GM18907 (cell line): Measurements from ENCODE around the gene ARMH2.
A peak's percentile ranks its signal among the peaks of the same experiment; 100 is the strongest.

Source experiments
- ATAC-seq: cut with Tn5 transposase; IDR thresholded peaks from one replicate; pipeline ENCODE4 v1.9.1; 2021; ENCODE audit warnings: mild to moderate bottlenecking, moderate library complexity; ENCODE audit not compliant: unreplicated experiment

The ARMH2 gene

DNA sequence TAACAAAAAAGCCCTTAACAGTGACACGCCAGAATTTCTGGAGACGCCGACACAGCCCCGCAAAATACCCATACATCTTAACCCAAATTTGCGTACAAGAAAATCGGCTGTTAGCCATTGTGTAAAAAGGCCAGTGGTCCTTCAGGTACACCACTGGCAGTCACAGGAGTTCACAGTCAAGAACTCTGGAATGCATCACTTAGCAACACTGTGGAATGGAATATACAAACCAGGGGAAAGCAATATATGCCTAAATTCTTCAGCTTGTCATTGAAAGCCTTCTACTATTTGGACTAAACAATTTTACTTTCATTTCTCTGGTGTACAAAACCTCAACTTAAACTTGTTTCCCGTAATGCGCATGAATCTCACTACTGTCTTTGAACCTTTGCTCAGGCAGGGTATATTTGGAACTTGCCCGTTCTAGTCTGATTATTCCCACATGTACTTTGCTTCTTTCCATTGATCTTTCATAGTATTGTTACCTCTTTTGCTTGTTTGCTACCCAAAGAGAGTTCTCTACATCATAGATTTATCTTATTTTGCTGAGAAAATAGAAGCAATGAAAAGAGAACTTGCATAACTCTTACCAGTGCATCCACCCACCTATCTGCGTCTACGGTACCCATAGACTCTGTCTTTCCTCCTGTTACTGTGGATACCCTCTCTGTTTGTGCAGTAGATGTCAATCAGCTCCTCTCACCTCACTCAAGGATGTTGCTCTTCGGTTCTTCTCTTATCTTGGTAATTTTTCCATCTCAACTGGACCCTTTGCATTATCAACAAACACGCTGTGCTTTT is at the start of gene ARMH2:
TSS of gene ARMH2 (minus strand) at position 178 of the 801 bp plus-strand sequence. CDS start at position 118, 60 bp downstream.
- ATAC-seq, result no peak

DNA sequence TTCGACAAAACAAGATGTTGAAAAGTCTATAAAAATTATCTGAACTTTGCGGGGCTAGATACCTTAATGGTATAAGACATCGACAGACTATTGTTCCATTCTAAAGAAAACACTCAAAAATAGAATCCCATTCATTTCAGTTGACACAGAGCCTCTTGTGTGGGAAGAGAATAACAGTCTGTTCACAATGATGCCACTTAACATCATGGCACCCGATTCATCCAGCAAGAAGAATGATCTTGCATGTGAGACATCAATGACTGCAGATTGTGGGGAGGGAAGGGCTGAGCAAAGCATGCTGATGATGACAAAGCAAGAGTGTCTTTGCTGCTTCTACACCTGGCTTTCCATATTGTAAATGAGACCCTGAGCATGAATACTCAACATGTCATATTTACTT is 49.7 kb upstream of the ARMH2 start:
- no peak for ATAC-seq

DNA sequence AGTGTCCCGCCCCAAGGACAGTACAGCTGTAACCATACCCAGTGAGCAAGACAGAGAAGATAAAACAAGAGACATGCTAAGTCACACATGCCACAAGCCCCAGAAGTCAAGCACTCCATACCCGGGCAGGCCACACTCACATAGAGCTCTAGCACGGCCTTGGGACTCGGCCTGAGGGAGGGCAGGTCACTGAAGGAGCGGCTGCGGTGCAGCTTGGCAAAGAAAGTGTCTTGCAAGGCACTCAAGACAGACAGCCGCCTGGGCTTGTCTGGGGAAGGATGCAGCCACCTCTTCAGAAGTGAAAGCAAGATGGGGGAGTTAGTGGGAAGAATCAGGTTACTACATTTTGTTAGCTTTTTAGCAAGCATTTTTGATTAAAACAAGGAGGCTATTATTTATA is 48.7 kb upstream of the ARMH2 start:
- no peak for ATAC-seq

- no peak for ATAC-seq
These were observed 46.9 kb upstream of the ARMH2 start for GRCh38 chr6:24845578-24845977.

DNA sequence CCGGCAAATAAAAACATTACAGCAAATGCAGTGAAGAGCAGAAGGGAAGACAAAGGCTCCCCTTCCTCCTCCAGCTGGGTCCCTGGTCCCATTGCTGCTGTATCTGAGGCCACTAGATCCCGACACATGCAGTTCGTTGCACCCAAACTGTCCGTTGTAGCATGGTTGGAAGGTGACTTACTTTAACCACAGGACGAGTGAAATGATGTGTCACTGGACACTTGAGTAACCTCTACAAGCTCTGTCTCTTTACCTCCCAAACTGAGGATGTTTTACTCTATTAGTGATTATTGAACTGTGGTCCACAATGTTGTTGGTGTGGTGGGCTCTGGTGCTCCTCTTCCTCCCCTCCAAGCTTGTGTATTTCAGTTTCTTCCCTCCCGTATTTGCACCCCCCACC is 46.2 kb upstream of the ARMH2 start:
- peak; percentile 52 for ATAC-seq

DNA sequence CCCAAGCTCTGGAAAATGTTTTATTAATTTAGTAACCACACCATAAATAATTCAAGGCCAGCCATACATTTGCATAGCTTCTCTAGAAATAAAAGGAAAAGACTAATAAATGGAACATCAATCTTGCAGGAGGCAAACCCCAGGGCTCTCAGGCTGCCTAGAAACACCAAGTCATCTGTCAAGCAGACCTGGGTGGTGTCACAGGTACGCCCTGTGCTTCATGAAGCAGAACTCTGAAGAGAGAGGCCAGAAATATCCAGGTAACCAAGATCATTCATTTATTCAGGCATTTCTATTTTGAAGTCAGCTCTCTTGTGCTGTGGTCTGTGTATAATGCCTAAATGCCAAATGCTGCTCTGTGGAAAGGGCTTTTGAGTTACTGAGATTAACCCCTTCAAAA is 45.3 kb upstream of the ARMH2 start:
- ATAC-seq, result no peak

- no peak for ATAC-seq
These were observed 41.5 kb upstream of the ARMH2 start for GRCh38 chr6:24840187-24840586.

DNA sequence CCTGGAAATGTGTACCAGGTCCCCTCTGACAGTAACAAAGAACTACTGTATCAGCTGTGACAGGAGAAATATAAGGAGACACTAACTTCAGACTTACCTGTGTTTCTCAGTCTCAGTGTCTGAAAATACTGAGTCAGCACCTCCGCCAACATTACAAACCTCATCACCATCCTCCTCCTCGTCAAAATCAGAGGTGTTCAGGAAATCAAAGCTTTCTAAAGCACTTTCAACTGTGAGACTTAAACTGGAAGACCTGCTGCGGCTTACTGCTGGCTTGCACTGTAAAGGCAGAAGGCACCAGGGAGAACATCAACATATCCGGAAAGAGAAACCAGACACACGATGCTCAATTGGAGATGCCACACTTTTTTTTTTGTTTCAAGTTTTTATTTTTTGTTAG is 40.3 kb upstream of the ARMH2 start:
- no peak for ATAC-seq

GRCh38 chr6:24838081-24838480 is 39.4 kb upstream of the ARMH2 start:
- no peak for ATAC-seq

DNA sequence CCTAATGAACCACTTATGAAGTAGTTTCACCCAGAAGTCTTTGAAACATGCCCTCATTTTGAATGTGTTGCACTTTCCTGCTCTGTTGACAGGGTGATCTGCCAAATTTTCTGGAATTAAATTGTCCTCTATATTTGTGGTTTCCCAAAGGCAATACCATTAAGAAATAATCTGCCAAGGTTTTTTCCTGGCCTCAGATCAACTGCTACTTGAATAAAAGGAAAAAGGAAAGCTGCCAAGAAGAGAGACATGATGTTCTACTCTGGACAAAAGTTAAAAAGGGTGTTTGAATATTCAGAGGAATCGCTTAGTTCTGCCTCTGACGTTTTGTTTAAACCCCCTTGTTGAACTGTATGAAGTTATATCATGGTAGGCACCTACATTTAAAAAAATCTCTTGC is 37.4 kb upstream of the ARMH2 start:
- ATAC-seq, result no peak

- no peak for ATAC-seq
These were observed 35.1 kb upstream of the ARMH2 start for GRCh38 chr6:24833711-24834386.

DNA sequence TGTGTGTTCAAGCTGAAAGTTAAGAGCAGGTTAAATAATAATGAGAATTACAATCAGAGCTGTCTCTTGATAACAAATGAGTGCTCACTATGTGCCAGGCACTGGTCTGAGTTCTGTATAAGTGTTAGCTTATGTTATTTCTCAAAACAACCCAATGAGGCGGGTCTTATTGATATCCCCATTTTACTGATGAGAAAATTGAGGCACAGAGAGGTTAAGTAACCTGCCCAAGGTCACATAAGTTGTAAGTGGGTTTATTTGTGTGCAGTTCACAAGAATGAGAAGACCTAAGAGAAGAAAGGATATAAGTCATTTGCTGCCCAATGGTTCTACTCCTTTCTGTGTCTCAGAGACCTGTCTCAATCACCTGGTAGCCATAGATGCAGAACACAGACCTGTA is 34.1 kb upstream of the ARMH2 start:
- no peak for ATAC-seq

DNA sequence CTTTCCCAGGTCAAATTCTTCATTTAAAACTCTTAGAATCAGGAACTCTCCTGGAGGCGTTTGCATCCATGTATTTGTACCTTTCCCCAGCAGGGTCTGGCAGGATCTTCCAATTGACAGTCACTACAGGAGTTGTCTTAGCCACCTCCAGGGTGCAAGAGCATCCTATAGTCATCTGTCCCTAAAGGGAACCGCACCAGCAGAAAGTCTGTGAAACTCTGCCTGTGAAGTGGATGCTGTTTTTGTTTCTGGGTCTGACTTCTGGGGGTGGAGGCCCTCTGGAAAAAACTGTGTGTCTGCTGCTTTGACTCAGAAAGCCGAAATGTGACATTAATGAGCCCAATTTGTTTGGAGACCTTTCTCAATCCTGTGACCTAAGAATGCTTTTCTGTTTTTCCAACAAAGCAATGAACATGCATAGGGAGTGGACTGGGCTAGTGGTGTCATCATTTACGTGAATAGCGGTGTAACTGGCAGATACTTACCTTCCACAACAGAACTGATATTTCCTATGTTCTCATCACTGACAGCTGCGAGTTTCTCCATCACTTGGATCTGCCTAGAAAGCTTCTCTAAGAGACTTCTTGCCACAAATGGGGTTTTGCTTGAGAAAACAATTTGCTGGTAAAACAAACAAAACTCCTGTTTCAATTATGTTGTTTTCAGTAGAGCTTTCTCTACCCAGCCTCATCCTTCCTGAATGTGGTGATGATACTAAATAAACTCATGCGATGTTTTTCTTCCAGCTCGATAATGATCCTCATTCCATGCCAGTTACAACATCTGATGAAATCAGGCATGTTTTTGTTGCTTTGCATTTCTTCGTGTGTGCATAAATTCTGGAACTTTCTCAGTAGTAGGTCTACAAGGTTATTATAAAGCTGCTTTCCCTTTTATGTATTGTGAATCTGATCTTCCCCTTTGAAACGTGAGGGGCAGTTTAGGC is 33.3 kb upstream of the ARMH2 start:
- no peak for ATAC-seq

DNA sequence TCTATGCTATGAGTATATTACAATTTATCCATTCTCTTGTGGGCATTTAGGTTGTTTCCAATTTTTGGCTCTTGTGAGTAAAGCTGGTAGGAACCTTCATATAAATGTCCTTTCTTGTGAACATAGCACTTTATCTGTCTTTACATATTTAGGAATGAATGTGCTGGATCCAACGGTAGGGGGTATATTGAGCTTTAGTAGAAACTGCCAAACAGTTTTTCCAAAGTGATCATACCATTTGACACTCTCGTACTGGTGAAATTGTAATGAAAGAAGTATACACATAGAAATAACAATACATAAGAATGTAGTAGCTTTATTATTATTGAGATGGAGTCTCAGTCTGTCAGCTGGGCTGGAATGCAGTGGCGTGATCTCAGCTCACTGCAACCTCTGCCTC is 30.9 kb upstream of the ARMH2 start:
- ATAC-seq, result no peak

- ATAC-seq, result no peak
These were observed 29.3 kb upstream of the ARMH2 start for GRCh38 chr6:24827970-24828369.

DNA sequence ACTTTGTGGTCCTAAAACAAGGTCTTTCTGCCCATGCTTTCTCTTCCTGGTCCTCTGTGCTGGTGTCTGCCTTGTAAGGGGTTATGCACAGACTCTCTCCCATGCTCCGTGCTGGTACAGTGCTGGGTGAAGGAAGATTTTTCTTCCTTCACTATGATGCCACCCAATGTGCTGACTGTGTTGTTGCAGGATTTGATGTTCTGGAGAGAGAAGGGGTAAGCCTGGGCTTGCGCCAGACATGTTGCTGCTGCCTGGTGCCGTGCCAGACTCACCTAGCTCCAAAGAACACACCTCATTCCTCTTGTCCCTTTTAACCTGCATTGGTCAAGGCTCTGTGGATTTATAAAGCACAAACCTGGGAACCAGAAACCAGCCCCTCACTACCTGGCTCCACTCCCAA is 28.4 kb upstream of the ARMH2 start:
- ATAC-seq, result no peak

GRCh38 chr6:24825130-24825630 is 26.5 kb upstream of the ARMH2 start:
- ATAC-seq, result no peak

DNA sequence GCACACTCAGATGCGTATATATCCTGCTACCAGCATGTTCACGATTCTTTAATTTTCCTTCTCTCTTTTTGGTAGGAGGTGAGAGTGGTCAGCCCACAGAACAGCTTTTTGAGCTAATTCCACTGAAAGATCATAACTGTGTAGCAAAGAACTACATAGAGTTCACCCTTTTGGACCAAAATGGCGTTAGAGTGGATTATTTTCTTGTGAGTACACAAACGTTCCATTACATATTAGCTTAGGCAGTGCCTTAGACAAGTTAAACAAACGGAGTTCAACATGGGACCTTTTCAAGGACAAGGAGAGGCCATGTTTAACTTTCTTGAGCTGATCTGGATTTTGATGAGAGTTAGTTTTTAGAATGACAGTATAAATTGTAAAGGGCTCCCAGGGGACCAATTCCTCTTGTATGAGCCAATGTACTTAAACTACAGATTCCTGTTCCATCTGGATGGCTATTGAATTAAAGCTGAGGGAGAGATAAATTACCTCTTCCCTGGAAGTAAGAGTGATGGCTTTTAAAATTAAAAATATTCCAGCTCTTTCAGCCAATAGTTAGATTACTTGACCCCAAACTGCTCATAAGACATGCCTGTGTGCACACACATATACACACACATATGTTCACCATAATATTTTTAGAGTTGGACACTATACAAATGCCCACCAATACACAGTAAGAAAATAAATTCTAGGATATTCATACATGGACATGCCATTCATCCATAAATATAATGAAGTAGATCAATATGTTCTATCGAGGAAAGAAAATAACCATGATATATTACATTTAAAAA is 25.6 kb upstream of the ARMH2 start:
- ATAC-seq, result no peak

- ATAC-seq, result no peak
These were observed 24.5 kb upstream of the ARMH2 start for GRCh38 chr6:24823185-24823584.

- ATAC-seq, result no peak
These were observed 24.0 kb upstream of the ARMH2 start for GRCh38 chr6:24822696-24823095.
